ENCODE measurements around the gene PNKD.
A peak's percentile ranks its signal among the peaks of the same experiment; 100 is the strongest.

Gene PNKD

GRCh38 chr2:218395826-218396687 lies 125.7 kb downstream of the PNKD start:
- DNase-seq (ENCODE audit: low read depth): peak; percentile 92

Data from activated T-cell treated with anti-CD3 and anti-CD28 coated beads for 48 hours (primary cell).